ENCODE results near the gene LRMDA.

The LRMDA gene

DNA sequence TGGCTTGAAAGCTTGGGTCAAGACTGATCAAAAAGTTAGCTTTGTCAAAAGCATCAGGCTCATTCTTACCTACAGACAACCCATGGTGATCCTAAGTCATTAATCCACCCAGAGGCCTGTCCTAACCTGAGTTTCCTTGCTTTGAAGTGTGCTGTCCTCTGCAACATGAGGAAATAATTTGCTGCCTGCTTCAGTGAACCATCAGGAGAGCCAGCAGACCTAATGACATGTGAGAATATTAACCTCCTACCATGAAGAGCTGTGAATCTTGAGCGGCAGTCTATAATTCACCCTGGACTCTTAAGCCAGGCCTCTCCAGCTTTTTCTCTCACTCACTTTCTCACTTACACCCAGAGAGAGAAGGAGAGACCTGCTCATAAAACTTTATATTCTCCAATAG, 590.0 kb downstream of the LRMDA start:
- no peaks in the 10 kb centered on the region for H3K9me3 ChIP-seq
- no peak overlapping the region for H3K4me3 ChIP-seq
- intact Hi-C loops (cut with DNase I; ENCODE audit: low total_unique reads), result no loop called here
- TF ChIP-seq, protein P1, sequence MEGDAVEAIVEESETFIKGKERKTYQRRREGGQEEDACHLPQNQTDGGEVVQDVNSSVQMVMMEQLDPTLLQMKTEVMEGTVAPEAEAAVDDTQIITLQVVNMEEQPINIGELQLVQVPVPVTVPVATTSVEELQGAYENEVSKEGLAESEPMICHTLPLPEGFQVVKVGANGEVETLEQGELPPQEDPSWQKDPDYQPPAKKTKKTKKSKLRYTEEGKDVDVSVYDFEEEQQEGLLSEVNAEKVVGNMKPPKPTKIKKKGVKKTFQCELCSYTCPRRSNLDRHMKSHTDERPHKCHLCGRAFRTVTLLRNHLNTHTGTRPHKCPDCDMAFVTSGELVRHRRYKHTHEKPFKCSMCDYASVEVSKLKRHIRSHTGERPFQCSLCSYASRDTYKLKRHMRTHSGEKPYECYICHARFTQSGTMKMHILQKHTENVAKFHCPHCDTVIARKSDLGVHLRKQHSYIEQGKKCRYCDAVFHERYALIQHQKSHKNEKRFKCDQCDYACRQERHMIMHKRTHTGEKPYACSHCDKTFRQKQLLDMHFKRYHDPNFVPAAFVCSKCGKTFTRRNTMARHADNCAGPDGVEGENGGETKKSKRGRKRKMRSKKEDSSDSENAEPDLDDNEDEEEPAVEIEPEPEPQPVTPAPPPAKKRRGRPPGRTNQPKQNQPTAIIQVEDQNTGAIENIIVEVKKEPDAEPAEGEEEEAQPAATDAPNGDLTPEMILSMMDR (IDR thresholded peaks at IDR 0.05), result no peak
- H3K27me3 ChIP-seq, result no peaks in the 10 kb centered on the region
- DNase-seq, result no peak
- no peaks in the 10 kb centered on the region for H3K4me1 ChIP-seq
- no peak overlapping the region for H3K27ac ChIP-seq
- no peaks in the 10 kb centered on the region for H3K36me3 ChIP-seq

DNA sequence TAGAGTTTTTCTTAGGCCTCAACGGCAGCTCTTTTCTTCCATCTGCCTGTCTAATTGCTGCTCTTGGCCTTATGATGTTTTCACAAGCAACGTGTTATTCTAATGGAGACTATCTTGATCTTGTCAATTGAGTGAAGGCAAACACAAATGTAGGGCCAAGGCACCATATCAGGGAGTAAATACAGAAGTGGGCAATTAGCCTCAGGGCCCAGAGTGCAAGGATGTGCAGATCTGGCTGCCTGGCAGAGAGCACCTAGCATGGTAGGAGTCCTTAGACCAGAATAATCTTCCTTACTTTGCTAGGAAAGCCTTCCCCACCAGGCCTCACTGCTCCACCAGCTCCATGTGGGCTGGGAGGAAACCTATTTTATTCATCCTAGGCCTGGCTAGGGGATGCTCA, 590.9 kb downstream of the LRMDA start:
- intact Hi-C loops (cut with DNase I; ENCODE audit: low total_unique reads), result no loop called here
- no peaks in the 10 kb centered on the region for H3K4me1 ChIP-seq
- TF ChIP-seq, protein P1 (IDR thresholded peaks at IDR 0.05), result no peak
- H3K36me3 ChIP-seq, result no peaks in the 10 kb centered on the region
- no peaks in the 10 kb centered on the region for H3K27me3 ChIP-seq
- no peak overlapping the region for H3K4me3 ChIP-seq
- no peak overlapping the region for H3K27ac ChIP-seq
- no peaks in the 10 kb centered on the region for H3K9me3 ChIP-seq
- DNase-seq, result no peak

DNA sequence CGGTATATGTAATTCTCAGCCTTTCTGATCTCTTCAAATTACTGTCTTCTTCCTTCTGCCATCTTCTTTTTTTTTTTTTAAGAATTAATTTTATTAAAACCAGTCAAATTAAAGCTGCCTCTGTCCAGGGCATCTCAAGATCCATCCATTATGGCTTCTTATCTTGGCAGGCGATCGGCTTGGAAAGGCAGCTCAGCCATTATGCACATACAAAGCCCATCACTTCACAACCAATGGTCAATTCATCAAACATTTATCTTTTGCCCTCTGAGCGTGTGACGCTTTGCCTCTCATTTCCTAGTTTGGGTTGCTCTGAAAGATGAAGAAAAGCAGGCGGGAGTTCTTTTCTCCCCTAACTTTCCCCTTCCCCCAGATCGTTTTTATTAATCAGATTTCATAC, 591.6 kb downstream of the LRMDA start:
- H3K27me3 ChIP-seq, result no peaks in the 10 kb centered on the region
- H3K4me1 ChIP-seq, result no peaks in the 10 kb centered on the region
- H3K4me3 ChIP-seq, result no peak overlapping the region
- H3K36me3 ChIP-seq, result no peaks in the 10 kb centered on the region
- no peaks in the 10 kb centered on the region for H3K9me3 ChIP-seq
- no peak overlapping the region for H3K27ac ChIP-seq
- DNase-seq, result no peak
- TF ChIP-seq, protein P1 (IDR thresholded peaks at IDR 0.05), result no peak
- intact Hi-C loops (cut with DNase I; ENCODE audit: low total_unique reads), result no loop called here

DNA sequence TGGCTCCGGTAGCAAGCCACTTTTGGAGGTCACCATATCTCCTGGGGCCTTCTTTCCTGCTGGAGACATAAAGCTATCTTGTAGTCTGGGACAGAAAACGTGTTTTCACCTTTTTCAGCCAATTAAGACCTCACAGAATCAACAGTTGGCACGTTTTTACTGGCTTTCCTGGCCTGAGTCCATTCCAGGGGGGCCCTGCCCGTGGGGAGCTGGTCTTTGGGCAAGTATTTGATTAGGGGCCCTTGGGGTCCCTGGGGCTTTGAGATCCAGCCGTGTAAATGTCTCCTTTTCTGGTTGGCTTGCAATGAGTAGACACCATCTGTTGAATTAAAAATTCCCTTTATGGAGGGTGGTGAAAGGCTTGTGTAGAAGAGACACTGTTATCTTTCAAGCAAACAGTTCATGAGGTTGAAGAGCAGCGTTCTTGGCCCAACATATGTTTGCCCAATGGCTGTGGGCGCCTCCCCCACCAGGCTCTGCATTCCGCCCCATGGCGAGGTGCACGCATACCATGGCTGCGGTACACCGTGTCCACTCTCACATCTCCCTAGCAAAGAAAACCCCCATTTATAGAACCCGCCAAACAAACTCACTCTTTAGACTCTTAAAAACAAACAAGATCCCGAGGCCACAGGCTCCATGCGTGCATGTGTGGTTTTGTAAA, 593.2 kb downstream of the LRMDA start:
- H3K4me1 ChIP-seq, result no peaks in the 10 kb centered on the region
- DNase-seq, result no peak
- intact Hi-C loops (cut with DNase I; ENCODE audit: low total_unique reads), result no loop called here
- H3K9me3 ChIP-seq, result no peaks in the 10 kb centered on the region
- H3K27ac ChIP-seq, result no peak overlapping the region
- no peak overlapping the region for H3K4me3 ChIP-seq
- H3K36me3 ChIP-seq, result no peaks in the 10 kb centered on the region
- H3K27me3 ChIP-seq, result no peaks in the 10 kb centered on the region
- TF ChIP-seq, protein P1 (IDR thresholded peaks at IDR 0.05), result no peak

DNA sequence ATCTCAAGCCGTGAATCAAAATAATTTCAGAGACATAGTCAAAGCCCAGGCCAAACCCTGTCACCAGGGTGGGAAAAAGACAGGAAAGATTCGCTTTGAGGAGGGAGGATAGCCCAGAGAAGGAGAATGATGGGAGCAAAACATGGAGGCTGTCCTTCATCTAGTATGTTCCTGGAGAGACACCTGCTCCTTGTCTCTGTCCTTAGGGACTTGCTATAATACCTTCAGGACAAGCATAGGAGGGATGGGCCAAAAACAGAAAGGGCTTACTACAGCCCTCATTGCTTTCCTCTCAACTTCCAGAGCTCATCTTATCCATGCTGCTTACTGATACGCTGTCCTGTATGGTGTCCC, 593.7 kb downstream of the LRMDA start:
- intact Hi-C loops (cut with DNase I; ENCODE audit: low total_unique reads), result no loop called here
- Histone ChIP-seq H3K27me3 (no peaks in the 10 kb centered on the region), H3K4me1 (no peaks in the 10 kb centered on the region), H3K4me3 (no peak overlapping the region), H3K27ac (no peak overlapping the region), H3K9me3 (no peaks in the 10 kb centered on the region), H3K36me3 (no peaks in the 10 kb centered on the region)
- DNase-seq, result no peak
- TF ChIP-seq, protein P1 (IDR thresholded peaks at IDR 0.05), result no peak

All from tibial artery (tissue), 4 donors.